Esophagus muscularis mucosa (tissue), 4 donors: ENCODE measurements around the gene HHIPL1.

Source experiments
- EP300 ChIP-seq: sonication (generic); formaldehyde crosslinking; IDR thresholded peaks from one replicate; pipeline ENCODE4 v1.6.1; 2017; ENCODE audit warnings: antibody characterized with exemption
- POLR2A ChIP-seq: fragments of 450-650 bp; IDR thresholded peaks from one replicate; pipeline ENCODE4 v1.6.1; 2017; ENCODE audit warnings: antibody characterized with exemption, moderate library complexity, mild to moderate bottlenecking, low read depth
- POLR2AphosphoS5 ChIP-seq, 2 donors: sonication (generic); formaldehyde crosslinking; IDR thresholded peaks; one replicate each; pipeline ENCODE4 v1.6.1; 2017; ENCODE audit warnings: antibody characterized with exemption in 2 of 2
- TF ChIP-seq, protein P1 (sequence below), 3 experiments: fragments of 200-600 bp in 2 of 3; fragments of 450-650 bp in 1 of 3; sonication (generic) in 2 of 3; IDR thresholded peaks; one replicate each; pipeline ENCODE4 v1.5.1; 2017 to 2019; ENCODE audit warnings: antibody characterized with exemption in 3 of 3, mild to moderate bottlenecking in 2 of 3, moderate library complexity in 1 of 3

DNA sequence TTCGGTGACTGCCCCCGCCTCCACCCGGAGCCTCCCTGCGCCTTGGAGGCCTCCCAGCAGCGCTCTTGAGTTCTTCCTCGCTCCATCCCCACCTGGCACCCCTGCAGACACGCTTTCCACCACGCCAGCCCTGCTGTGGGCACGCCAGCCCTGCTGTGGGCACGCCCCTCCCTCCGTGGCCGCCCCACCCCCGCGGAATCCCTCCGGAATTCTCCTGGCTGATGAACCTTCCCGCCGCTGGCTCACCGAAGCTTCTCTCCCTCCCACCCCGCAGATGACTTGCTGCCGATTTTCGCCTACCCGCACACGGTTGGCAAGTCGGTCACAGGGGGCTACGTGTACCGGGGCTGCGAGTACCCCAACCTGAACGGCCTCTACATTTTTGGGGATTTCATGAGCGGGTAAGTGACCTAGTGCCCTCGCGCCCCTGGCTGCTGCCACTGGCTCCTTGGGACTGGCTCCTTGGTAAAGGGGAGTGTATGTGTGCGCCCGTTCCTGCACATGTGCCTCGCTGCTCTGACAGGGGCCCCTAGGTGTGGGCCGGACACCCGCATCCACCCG is 15.2 kb downstream of the HHIPL1 start:
- TF ChIP-seq, protein P1, sequence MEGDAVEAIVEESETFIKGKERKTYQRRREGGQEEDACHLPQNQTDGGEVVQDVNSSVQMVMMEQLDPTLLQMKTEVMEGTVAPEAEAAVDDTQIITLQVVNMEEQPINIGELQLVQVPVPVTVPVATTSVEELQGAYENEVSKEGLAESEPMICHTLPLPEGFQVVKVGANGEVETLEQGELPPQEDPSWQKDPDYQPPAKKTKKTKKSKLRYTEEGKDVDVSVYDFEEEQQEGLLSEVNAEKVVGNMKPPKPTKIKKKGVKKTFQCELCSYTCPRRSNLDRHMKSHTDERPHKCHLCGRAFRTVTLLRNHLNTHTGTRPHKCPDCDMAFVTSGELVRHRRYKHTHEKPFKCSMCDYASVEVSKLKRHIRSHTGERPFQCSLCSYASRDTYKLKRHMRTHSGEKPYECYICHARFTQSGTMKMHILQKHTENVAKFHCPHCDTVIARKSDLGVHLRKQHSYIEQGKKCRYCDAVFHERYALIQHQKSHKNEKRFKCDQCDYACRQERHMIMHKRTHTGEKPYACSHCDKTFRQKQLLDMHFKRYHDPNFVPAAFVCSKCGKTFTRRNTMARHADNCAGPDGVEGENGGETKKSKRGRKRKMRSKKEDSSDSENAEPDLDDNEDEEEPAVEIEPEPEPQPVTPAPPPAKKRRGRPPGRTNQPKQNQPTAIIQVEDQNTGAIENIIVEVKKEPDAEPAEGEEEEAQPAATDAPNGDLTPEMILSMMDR (IDR thresholded peaks at IDR 0.05): no peak
- no peak for TF ChIP-seq POLR2AphosphoS5 (IDR thresholded peaks at IDR 0.05)
- no peak for TF ChIP-seq POLR2A
- TF ChIP-seq EP300: no peak
